GM13977 (cell line): ENCODE measurements around the gene VPS37C.

Source experiments
- DNase-seq: peaks from one replicate; pipeline ENCODE4 v3.0.0; 2012; ENCODE audit warnings: low spot score
- CTCF ChIP-seq: IDR thresholded peaks from 2 replicates; pipeline ENCODE4 v1.5.1; 2012; ENCODE audit warnings: mild to moderate bottlenecking, control low read depth; ENCODE audit not compliant: insufficient read depth; ENCODE audit errors: extremely low read depth, missing control alignments
- in situ Hi-C: fragments of 300-500 bp; cut with MboI; formaldehyde crosslinking; loops from one replicate; pipeline ENCODE4 v1.12.0; 2022; ENCODE audit warnings: low sequenced_read_pairs, low pct_unique_long_range_greater_than_20kb, mixed read lengths, inconsistent platforms; ENCODE audit not compliant: unreplicated experiment

The VPS37C gene

GRCh38 chr11:61160487-61161189 is 588 bp downstream of the VPS37C start:
- no peak for TF ChIP-seq CTCF
- no peak for DNase-seq
- in situ Hi-C loops, result no loop called here

- no peak for TF ChIP-seq CTCF
- in situ Hi-C loops, result no loop called here
- DNase-seq, result no peak
These were observed 2.4 kb downstream of the VPS37C start for GRCh38 chr11:61158691-61159381.

GRCh38 chr11:61157743-61158142 is 3.5 kb downstream of the VPS37C start:
- in situ Hi-C loops, result no loop called here
- DNase-seq, result no peak
- TF ChIP-seq CTCF, result no peak

GRCh38 chr11:61155741-61156140 is 5.5 kb downstream of the VPS37C start:
- no peak for DNase-seq
- no peak for TF ChIP-seq CTCF
- in situ Hi-C loops, result no loop called here

- TF ChIP-seq CTCF, result no peak
- no peak for DNase-seq
- in situ Hi-C loops, result no loop called here
These were observed 5.9 kb downstream of the VPS37C start for GRCh38 chr11:61155312-61155711.

- no peak for TF ChIP-seq CTCF
- in situ Hi-C loops, result no loop called here
- DNase-seq, result no peak
These were observed 6.7 kb downstream of the VPS37C start for GRCh38 chr11:61154528-61154927.
